ENCODE measurements around the gene FLT3LG.

- no peak for TF ChIP-seq CTCF (IDR thresholded peaks at IDR 0.05; ENCODE audit: low read depth, low read length)
- no peak for TF ChIP-seq EZH2phosphoT487 (IDR thresholded peaks at IDR 0.05; ENCODE audit: low read depth)
Observed at GRCh38 chr19:49427339-49427738, 46.7 kb upstream of the FLT3LG start.

Data from OCI-LY3 (cell line).